ENCODE results near the gene CCDC158. TPM values are rescaled to one million over a fixed set of nuclear protein-coding genes. Genes with fewer than 3 reads are reported as not detected.

The CCDC158 gene
- total and polyA plus RNA-seq, 2 of the 8 experiments (the other 6 are each of a cell fraction or from before 2014, with no cell fraction given) = not detected

DNA sequence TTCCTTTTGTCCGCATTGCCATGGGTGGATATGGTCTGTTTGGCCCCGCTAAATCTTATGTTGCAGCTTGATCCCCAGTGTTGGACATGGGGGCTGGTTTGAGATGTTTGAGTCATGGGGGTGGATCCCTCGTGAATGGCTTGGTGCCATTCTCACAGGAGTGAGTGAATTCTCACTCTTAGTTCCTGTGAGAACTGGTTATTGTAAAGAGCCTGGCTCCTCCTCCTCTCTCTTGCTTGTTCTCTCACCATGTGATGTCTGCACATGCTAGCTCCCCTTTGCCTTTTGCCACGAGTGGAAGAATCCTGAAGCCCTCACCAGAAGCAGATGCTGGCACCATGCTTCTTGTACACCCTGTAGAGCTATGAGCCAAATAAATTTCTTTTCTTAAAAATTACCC is 137.0 kb downstream of the CCDC158 start:
- ChIA-PET CTCF (ENCODE audit: partially characterized antibody) (interaction anchor here (0.6 to 0.7 kb wide), 2 partner anchors 23 to 1488 kb away, joined by 3 read pairs; no protein-coding TSS in a partner anchor), POLR2A (ENCODE audit: partially characterized antibody) (no interaction called here)
- H3K4me3 ChIP-seq (ENCODE audit: extremely low read depth in 1 of 4, insufficient read depth in 2 of 4, low read depth in 3 of 4, low read length in 4 of 4) = no peak overlapping the region
- FAIRE-seq (no peak), DNase-seq (ENCODE audit: low read depth in 1 of 2, low spot score in 2 of 2) (no peak)
- no peak overlapping the region for H3K27ac ChIP-seq (ENCODE audit: low read depth, low read length)
- H2BK5ac ChIP-seq (ENCODE audit: low read depth, low read length) = no peak overlapping the region
- no peak overlapping the region for H3K18ac ChIP-seq (ENCODE audit: extremely low read depth, low read length)
- H3K14ac ChIP-seq (ENCODE audit: insufficient read length) = no peak overlapping the region
- no peaks in the 10 kb centered on the region for H3K9me3 ChIP-seq (ENCODE audit: insufficient read depth in 2 of 2, low read depth in 1 of 2, low read length in 1 of 2)
- H3K56ac ChIP-seq (replicated peaks; ENCODE audit: insufficient read length, low read depth, low read length) = no peak overlapping the region
- no peak overlapping the region for H3K23ac ChIP-seq (ENCODE audit: insufficient read length)
- H2BK12ac ChIP-seq (ENCODE audit: low read depth, low read length) = no peak overlapping the region
- H4K5ac ChIP-seq (ENCODE audit: insufficient read length, low read depth, low read length) = no peak overlapping the region
- H3K4ac ChIP-seq (replicated peaks; ENCODE audit: insufficient read length, low read depth, low read length) = no peak overlapping the region
- H2AFZ ChIP-seq (ENCODE audit: low read length) = no peak overlapping the region
- H4K91ac ChIP-seq (replicated peaks; ENCODE audit: insufficient read length, low read length) = no peak overlapping the region
- H3K4me2 ChIP-seq (ENCODE audit: insufficient read depth in 1 of 2, low read depth in 2 of 2, low read length in 2 of 2) = no peak overlapping the region
- H3K4me1 ChIP-seq (replicated peaks in 1 of 4; ENCODE audit: control insufficient read depth in 3 of 4, insufficient read depth in 4 of 4, low read length in 3 of 4) = no peaks in the 10 kb centered on the region; a peak in 1 of 7 replicates
- WGBS, 2 experiments (ENCODE audit: extremely low coverage in 1 of 2, insufficient coverage in 1 of 2, insufficient read length in 1 of 2, insufficient replicate concordance in 2 of 2, low coverage in 1 of 2, low lambda C conversion rate in 2 of 2, missing lambda C conversion rate in 1 of 2) = 94% methylated on average over 4 of the region's 4 CpGs; no CpG with 5 or more reads in 1 of the 2 experiments
- no peak overlapping the region for H2AK5ac ChIP-seq (ENCODE audit: low read depth, low read length)
- H3K79me1 ChIP-seq (ENCODE audit: low read depth, low read length) = no peaks in the 10 kb centered on the region
- no peak overlapping the region for H2BK120ac ChIP-seq (replicated peaks; ENCODE audit: low read depth, low read length)
- no peaks in the 10 kb centered on the region for H3K23me2 ChIP-seq (ENCODE audit: low read depth, low read length)
- no peak overlapping the region for H2BK15ac ChIP-seq (ENCODE audit: low read length)
- no peak for TF ChIP-seq EGR1 (IDR thresholded peaks at IDR 0.05; ENCODE audit: borderline replicate concordance, low read depth, low read length)
- TF ChIP-seq, protein P1, sequence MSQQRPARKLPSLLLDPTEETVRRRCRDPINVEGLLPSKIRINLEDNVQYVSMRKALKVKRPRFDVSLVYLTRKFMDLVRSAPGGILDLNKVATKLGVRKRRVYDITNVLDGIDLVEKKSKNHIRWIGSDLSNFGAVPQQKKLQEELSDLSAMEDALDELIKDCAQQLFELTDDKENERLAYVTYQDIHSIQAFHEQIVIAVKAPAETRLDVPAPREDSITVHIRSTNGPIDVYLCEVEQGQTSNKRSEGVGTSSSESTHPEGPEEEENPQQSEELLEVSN (IDR thresholded peaks at IDR 0.05) = no peak
- H3K27me3 ChIP-seq (replicated peaks in 1 of 4; ENCODE audit: control insufficient read depth in 3 of 4, extremely low read depth in 1 of 4, insufficient read depth in 3 of 4, low read length in 3 of 4) = peaks cover 0 to 1% (median 0%) of the 10 kb centered on the region in 4 experiments; a peak in 1 of 7 replicates
- H2BK20ac ChIP-seq (ENCODE audit: low read length) = no peak overlapping the region
- no peaks in the 10 kb centered on the region for H3K79me2 ChIP-seq (ENCODE audit: control insufficient read depth in 1 of 2, insufficient read depth in 2 of 2, low read length in 2 of 2)
- H3K9ac ChIP-seq (replicated peaks in 1 of 4; ENCODE audit: extremely low read depth in 1 of 4, low read depth in 3 of 4, low read length in 3 of 4) = no peak overlapping the region
- H4K20me1 ChIP-seq (replicated peaks in 1 of 2; ENCODE audit: control insufficient read depth in 1 of 2, insufficient read depth in 2 of 2, low read length in 2 of 2) = no peaks in the 10 kb centered on the region
- H4K8ac ChIP-seq (ENCODE audit: extremely low read depth, insufficient read depth, low read length) = no peak overlapping the region
- no peaks in the 10 kb centered on the region for H3K36me3 ChIP-seq (ENCODE audit: control insufficient read depth in 2 of 4, insufficient read depth in 4 of 4, low read length in 3 of 4)

Data from H1 (cell line).